ENCODE data around the gene CDH13. TPM values are rescaled to one million over a fixed set of nuclear protein-coding genes. Genes with fewer than 3 reads are reported as not detected.

The CDH13 gene
- total RNA-seq, 4 donors from 2014 or later, result 3.4 to 14.8 (median 6.5) TPM

- Histone ChIP-seq H3K9me3 (no peaks in the 10 kb centered on the region), H3K36me3 (no peaks in the 10 kb centered on the region), H3K27ac (no peak overlapping the region), H3K27me3 (no peaks in the 10 kb centered on the region), H3K4me1 (peaks cover 4 to 8% of the 10 kb centered on the region in 2 donors), H3K4me3 (replicated peaks in 1 of 3) (no peak overlapping the region)
- peak; percentile 52 to 53 for DNase-seq
- intact Hi-C loops (cut with DNase I), result no loop called here
- TF ChIP-seq POLR2A (IDR thresholded peaks at IDR 0.05) (no peak), CTCF (IDR thresholded peaks at IDR 0.05) (peak; percentile 15 to 69 (median 52))
- 6 to 7% methylated on average over 4 of the region's 4 CpGs for WGBS, 2 donors
Observed at GRCh38 chr16:83356266-83356665, 729.5 kb downstream of the CDH13 start.

GRCh38 chr16:83356986-83357385 is 730.2 kb downstream of the CDH13 start:
- intact Hi-C loops (cut with DNase I), result no loop called here
- Histone ChIP-seq H3K9me3 (no peaks in the 10 kb centered on the region), H3K4me1 (peaks cover 4 to 8% of the 10 kb centered on the region in 2 donors), H3K27ac (no peak overlapping the region), H3K36me3 (no peaks in the 10 kb centered on the region), H3K27me3 (no peaks in the 10 kb centered on the region), H3K4me3 (replicated peaks in 1 of 3) (no peak overlapping the region)
- WGBS, 2 donors, result 81% methylated on average over 4 of the region's 4 CpGs
- TF ChIP-seq POLR2A (IDR thresholded peaks at IDR 0.05) (no peak), CTCF (IDR thresholded peaks at IDR 0.05) (no peak)
- no peak for DNase-seq

DNA sequence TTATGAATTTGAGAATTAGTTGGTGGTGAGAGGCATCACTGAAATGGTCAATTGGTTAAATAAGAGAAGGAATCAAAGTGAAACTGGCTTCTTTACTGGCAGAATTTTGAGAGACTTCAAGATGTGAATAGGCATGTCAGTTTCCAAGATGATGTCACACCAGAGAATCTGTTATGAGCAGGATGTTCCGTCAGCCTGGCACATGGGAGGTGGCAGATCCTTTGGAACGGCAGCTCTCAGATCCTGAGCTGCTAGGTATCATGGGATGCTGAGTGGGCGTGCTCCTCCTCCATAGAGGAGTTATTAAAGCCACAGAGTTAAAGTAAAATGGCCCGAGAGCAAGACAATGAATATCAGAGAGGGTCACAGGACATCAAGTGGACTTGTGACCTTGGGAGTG is 736.8 kb downstream of the CDH13 start:
- no peak overlapping the region for H3K4me3 ChIP-seq (replicated peaks in 1 of 3)
- 77 to 80% methylated on average over 4 of the region's 4 CpGs for WGBS, 2 donors
- intact Hi-C loops (cut with DNase I), result no loop called here

GRCh38 chr16:83365166-83365565 is 738.4 kb downstream of the CDH13 start:
- Histone ChIP-seq H3K4me1 (no peaks in the 10 kb centered on the region), H3K27ac (no peak overlapping the region), H3K4me3 (replicated peaks in 1 of 3) (no peak overlapping the region), H3K27me3 (no peaks in the 10 kb centered on the region), H3K36me3 (no peaks in the 10 kb centered on the region), H3K9me3 (no peaks in the 10 kb centered on the region)
- WGBS, 2 donors, result 53 to 66% methylated on average over 3 of the region's 3 CpGs
- intact Hi-C loops (cut with DNase I), result no loop called here
- TF ChIP-seq POLR2A (IDR thresholded peaks at IDR 0.05), result no peak
- TF ChIP-seq CTCF (IDR thresholded peaks at IDR 0.05), result no peak
- DNase-seq, result no peak

More for the DNA sequence above, 736.8 kb downstream of the CDH13 start:
- no peaks in the 10 kb centered on the region for H3K36me3 ChIP-seq
- TF ChIP-seq CTCF (IDR thresholded peaks at IDR 0.05), result no peak
- TF ChIP-seq POLR2A (IDR thresholded peaks at IDR 0.05), result no peak
- H3K4me1 ChIP-seq, result no peaks in the 10 kb centered on the region
- H3K27ac ChIP-seq, result no peak overlapping the region
- no peaks in the 10 kb centered on the region for H3K27me3 ChIP-seq
- no peak for DNase-seq
- no peaks in the 10 kb centered on the region for H3K9me3 ChIP-seq

DNA sequence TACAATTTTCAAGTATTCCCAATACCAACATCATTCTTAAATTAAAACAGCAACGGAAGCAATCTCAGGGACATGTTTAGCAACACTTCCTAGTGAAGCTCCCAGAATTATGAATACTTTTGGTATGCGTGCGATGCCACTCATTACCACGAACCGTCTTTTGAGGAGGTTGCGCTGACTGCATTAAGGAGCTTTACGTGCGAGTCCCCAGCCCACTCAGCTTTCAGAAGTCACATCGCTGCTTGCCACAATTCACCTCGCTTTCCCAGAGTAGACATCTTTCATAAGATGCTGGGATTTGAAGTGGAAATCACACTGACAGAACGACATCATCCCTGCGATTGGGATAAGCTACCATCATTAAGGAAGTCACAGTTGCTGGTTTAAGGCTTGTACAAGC is 739.5 kb downstream of the CDH13 start:
- intact Hi-C loops (cut with DNase I), result no loop called here
- TF ChIP-seq POLR2A (IDR thresholded peaks at IDR 0.05), result no peak
- TF ChIP-seq CTCF (IDR thresholded peaks at IDR 0.05), result no peak
- 93 to 94% methylated on average over 12 of the region's 12 CpGs for WGBS, 2 donors
- no peak for DNase-seq
- no peaks in the 10 kb centered on the region for H3K4me1 ChIP-seq
- H3K27ac ChIP-seq, result no peak overlapping the region
- no peaks in the 10 kb centered on the region for H3K9me3 ChIP-seq
- no peaks in the 10 kb centered on the region for H3K27me3 ChIP-seq
- no peak overlapping the region for H3K4me3 ChIP-seq (replicated peaks in 1 of 3)
- H3K36me3 ChIP-seq, result no peaks in the 10 kb centered on the region

Data from thyroid gland (tissue), 4 donors.